ENCODE measurements around the gene SERPINB7. TPM values are rescaled to one million over a fixed set of nuclear protein-coding genes. Genes with fewer than 3 reads are reported as not detected.

The SERPINB7 gene
- total RNA-seq, 1 donor from 2014 or later, result 18.0 TPM

DNA sequence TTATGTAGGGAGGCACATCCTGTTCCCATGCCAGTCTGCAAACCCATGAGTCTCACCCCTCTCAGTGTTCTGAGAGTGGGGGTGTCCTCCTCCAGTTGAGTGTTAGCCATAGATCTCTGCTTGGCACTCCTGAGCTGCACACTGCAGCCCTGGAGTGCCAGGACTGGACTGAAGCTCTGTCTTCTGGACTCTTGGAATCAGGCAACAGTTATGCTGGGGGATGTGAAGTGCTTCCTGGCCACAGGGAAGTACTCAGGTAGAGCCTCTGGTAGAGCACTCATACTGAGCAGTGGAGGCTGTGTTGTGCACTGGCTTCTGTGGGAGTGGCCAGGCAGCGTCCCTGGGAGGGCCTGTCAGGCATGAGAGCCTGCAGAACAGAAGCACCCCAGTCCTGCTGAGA, 43.0 kb downstream of the SERPINB7 start:
- Mint-ChIP-seq H3K36me3 (ENCODE audit: low read depth, unreplicated experiment) (peaks cover 2% of the 10 kb centered on the region), H3K4me1 (ENCODE audit: low read depth, unreplicated experiment) (peaks cover 16% of the 10 kb centered on the region), H3K27me3 (ENCODE audit: low read depth, unreplicated experiment) (no peaks in the 10 kb centered on the region), H3K27ac (ENCODE audit: unreplicated experiment) (no peak overlapping the region), H3K4me3 (ENCODE audit: unreplicated experiment) (no peak overlapping the region), H3K9me3 (ENCODE audit: unreplicated experiment) (peaks cover 14% of the 10 kb centered on the region)
- Histone ChIP-seq H3K4me2 (ENCODE audit: low read length) (no peak overlapping the region), H4K20me1 (ENCODE audit: insufficient read depth, low read length) (no peaks in the 10 kb centered on the region), H3K27me3 (ENCODE audit: insufficient read depth, low read length) (no peaks in the 10 kb centered on the region), H2AFZ (ENCODE audit: low read depth, low read length) (no peak overlapping the region), H3K4me3 (ENCODE audit: insufficient read depth, low read depth, low read length) (no peak overlapping the region), H3K4me1 (ENCODE audit: insufficient read depth, low read length) (no peaks in the 10 kb centered on the region), H3K9me3 (ENCODE audit: insufficient read depth, low read depth, low read length) (no peaks in the 10 kb centered on the region), H3K36me3 (ENCODE audit: insufficient read depth, low read length) (no peaks in the 10 kb centered on the region), H3K79me2 (ENCODE audit: insufficient read depth, low read length) (no peaks in the 10 kb centered on the region), H3K27ac (ENCODE audit: low read depth, low read length) (no peak overlapping the region), H3K9ac (ENCODE audit: low read length) (no peak overlapping the region)
- no peak for TF ChIP-seq EZH2 (IDR thresholded peaks at IDR 0.05; ENCODE audit: insufficient read depth, low read length)
- TF ChIP-seq, protein P1, sequence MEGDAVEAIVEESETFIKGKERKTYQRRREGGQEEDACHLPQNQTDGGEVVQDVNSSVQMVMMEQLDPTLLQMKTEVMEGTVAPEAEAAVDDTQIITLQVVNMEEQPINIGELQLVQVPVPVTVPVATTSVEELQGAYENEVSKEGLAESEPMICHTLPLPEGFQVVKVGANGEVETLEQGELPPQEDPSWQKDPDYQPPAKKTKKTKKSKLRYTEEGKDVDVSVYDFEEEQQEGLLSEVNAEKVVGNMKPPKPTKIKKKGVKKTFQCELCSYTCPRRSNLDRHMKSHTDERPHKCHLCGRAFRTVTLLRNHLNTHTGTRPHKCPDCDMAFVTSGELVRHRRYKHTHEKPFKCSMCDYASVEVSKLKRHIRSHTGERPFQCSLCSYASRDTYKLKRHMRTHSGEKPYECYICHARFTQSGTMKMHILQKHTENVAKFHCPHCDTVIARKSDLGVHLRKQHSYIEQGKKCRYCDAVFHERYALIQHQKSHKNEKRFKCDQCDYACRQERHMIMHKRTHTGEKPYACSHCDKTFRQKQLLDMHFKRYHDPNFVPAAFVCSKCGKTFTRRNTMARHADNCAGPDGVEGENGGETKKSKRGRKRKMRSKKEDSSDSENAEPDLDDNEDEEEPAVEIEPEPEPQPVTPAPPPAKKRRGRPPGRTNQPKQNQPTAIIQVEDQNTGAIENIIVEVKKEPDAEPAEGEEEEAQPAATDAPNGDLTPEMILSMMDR (IDR thresholded peaks at IDR 0.05; ENCODE audit: insufficient read depth, low read depth, low read length), result no peak
- no peak for DNase-seq (ENCODE audit: low read depth)
- no peak for FAIRE-seq

DNA sequence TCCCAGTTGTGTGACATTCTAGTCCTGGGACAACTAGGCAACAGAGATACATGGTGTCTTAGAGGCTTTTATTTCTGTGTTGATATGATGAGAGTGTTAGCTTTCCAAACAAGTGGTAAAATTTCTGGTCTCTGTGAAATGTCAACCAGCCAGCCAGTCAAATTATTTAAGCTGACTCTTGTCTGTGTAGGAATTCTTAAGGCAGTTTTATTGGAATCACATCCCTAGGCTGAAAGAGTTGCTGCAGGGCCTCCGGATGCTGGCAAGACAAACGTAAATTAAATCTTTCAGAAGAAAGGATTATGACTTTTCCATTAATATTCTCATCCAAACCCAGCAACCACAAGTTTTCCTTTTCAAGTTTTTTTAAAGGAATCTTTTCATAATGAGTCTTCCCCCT, 44.6 kb downstream of the SERPINB7 start:
- H3K36me3 Mint-ChIP-seq (ENCODE audit: low read depth, unreplicated experiment), result no peaks in the 10 kb centered on the region
- H3K27ac Mint-ChIP-seq (ENCODE audit: unreplicated experiment), result no peak overlapping the region
- H3K9me3 Mint-ChIP-seq (ENCODE audit: unreplicated experiment), result peaks cover 9% of the 10 kb centered on the region
- H3K4me3 ChIP-seq (ENCODE audit: insufficient read depth, low read depth, low read length), result no peak overlapping the region
- no peaks in the 10 kb centered on the region for H3K27me3 Mint-ChIP-seq (ENCODE audit: low read depth, unreplicated experiment)
- peaks cover 16% of the 10 kb centered on the region for H3K4me1 Mint-ChIP-seq (ENCODE audit: low read depth, unreplicated experiment)
- H4K20me1 ChIP-seq (ENCODE audit: insufficient read depth, low read length), result no peaks in the 10 kb centered on the region
- H3K4me3 Mint-ChIP-seq (ENCODE audit: unreplicated experiment), result no peak overlapping the region
- H2AFZ ChIP-seq (ENCODE audit: low read depth, low read length), result no peak overlapping the region
- H3K4me1 ChIP-seq (ENCODE audit: insufficient read depth, low read length), result no peaks in the 10 kb centered on the region
- TF ChIP-seq EZH2 (IDR thresholded peaks at IDR 0.05; ENCODE audit: insufficient read depth, low read length), result no peak
- TF ChIP-seq, protein P1 (IDR thresholded peaks at IDR 0.05; ENCODE audit: insufficient read depth, low read depth, low read length), result no peak
- no peak overlapping the region for H3K27ac ChIP-seq (ENCODE audit: low read depth, low read length)
- H3K27me3 ChIP-seq (ENCODE audit: insufficient read depth, low read length), result no peaks in the 10 kb centered on the region
- no peak overlapping the region for H3K4me2 ChIP-seq (ENCODE audit: low read length)
- FAIRE-seq (no peak), DNase-seq (ENCODE audit: low read depth) (no peak)
- H3K79me2 ChIP-seq (ENCODE audit: insufficient read depth, low read length), result no peaks in the 10 kb centered on the region
- no peak overlapping the region for H3K9ac ChIP-seq (ENCODE audit: low read length)
- no peaks in the 10 kb centered on the region for H3K9me3 ChIP-seq (ENCODE audit: insufficient read depth, low read depth, low read length)
- H3K36me3 ChIP-seq (ENCODE audit: insufficient read depth, low read length), result no peaks in the 10 kb centered on the region

DNA sequence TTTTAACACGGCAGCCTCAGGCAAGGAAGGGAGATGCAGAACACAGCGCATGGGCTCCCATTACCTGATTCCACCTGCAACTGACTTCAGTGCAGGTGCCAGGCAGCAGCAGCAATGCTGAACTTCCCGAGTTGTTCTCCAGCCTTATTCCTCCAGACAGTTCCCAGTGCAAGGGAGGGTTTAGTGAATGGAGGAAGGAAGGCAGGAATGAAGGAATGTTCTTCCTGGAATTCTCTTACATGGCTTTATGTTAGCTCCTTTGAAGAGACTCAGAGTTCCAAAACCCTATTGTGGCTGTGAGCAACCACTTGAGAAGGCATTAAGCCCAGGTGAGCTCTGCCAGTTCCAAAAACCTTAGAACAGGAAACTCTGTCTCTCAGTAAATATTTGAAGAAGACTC, 45.5 kb downstream of the SERPINB7 start:
- Histone ChIP-seq H3K4me2 (ENCODE audit: low read length) (no peak overlapping the region), H2AFZ (ENCODE audit: low read depth, low read length) (no peak overlapping the region)
- no peak for FAIRE-seq

More for the DNA sequence above, 45.5 kb downstream of the SERPINB7 start:
- Histone ChIP-seq H3K36me3 (ENCODE audit: insufficient read depth, low read length) (no peaks in the 10 kb centered on the region), H3K4me3 (ENCODE audit: insufficient read depth, low read depth, low read length) (no peak overlapping the region), H4K20me1 (ENCODE audit: insufficient read depth, low read length) (no peaks in the 10 kb centered on the region), H3K4me1 (ENCODE audit: insufficient read depth, low read length) (no peaks in the 10 kb centered on the region), H3K27me3 (ENCODE audit: insufficient read depth, low read length) (no peaks in the 10 kb centered on the region), H3K9ac (ENCODE audit: low read length) (no peak overlapping the region), H3K27ac (ENCODE audit: low read depth, low read length) (no peak overlapping the region), H3K79me2 (ENCODE audit: insufficient read depth, low read length) (no peaks in the 10 kb centered on the region), H3K9me3 (ENCODE audit: insufficient read depth, low read depth, low read length) (no peaks in the 10 kb centered on the region)
- no peaks in the 10 kb centered on the region for H3K36me3 Mint-ChIP-seq (ENCODE audit: low read depth, unreplicated experiment)
- H3K27ac Mint-ChIP-seq (ENCODE audit: unreplicated experiment), result no peak overlapping the region
- H3K27me3 Mint-ChIP-seq (ENCODE audit: low read depth, unreplicated experiment), result no peaks in the 10 kb centered on the region
- peak; percentile 3 for DNase-seq (ENCODE audit: low read depth)
- H3K9me3 Mint-ChIP-seq (ENCODE audit: unreplicated experiment), result peaks cover 6% of the 10 kb centered on the region
- H3K4me3 Mint-ChIP-seq (ENCODE audit: unreplicated experiment), result no peak overlapping the region
- peaks cover 16% of the 10 kb centered on the region for H3K4me1 Mint-ChIP-seq (ENCODE audit: low read depth, unreplicated experiment)
- TF ChIP-seq, protein P1 (IDR thresholded peaks at IDR 0.05; ENCODE audit: insufficient read depth, low read depth, low read length), result no peak
- TF ChIP-seq EZH2 (IDR thresholded peaks at IDR 0.05; ENCODE audit: insufficient read depth, low read length), result no peak
